ENCODE data around the gene FBXL19. TPM values are rescaled to one million over a fixed set of nuclear protein-coding genes. Genes with fewer than 3 reads are reported as not detected.
A peak's percentile ranks its signal among the peaks of the same experiment; 100 is the strongest.

FBXL19 gene
- total and polyA plus RNA-seq, 2 of the 13 experiments (the other 11 are each of a cell fraction or from before 2014, with no cell fraction given): 6.0 to 13.7 TPM

GRCh38 chr16:30874821-30875717, 48.3 kb upstream of the FBXL19 start (continued):
- TF ChIP-seq, protein P1, sequence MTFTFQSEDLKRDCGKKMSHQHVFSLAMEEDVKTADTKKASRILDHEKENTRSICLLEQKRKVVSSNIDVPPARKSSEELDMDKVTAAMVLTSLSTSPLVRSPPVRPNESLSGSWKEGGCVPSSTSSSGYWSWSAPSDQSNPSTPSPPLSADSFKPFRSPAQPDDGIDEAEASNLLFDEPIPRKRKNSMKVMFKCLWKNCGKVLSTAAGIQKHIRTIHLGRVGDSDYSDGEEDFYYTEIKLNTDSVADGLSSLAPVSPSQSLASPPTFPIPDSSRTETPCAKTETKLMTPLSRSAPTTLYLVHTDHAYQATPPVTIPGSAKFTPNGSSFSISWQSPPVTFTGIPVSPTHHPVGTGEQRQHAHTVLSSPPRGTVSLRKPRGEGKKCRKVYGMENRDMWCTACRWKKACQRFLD (CRISPR knock-in tag; IDR thresholded peaks at IDR 0.05; ENCODE audit: borderline replicate concordance): peak; percentile 89
- TF ChIP-seq THAP11 (CRISPR knock-in tag; IDR thresholded peaks at IDR 0.05) (peak; percentile 97), ELF4 (CRISPR knock-in tag; IDR thresholded peaks at IDR 0.05; ENCODE audit: borderline replicate concordance) (peak; percentile 94), ZNF557 (CRISPR knock-in tag; IDR thresholded peaks at IDR 0.05) (peak; percentile 95), ZNF629 (CRISPR knock-in tag; conservative IDR thresholded peaks at IDR 0.05) (peak; percentile 99), ONECUT2 (CRISPR knock-in tag; IDR thresholded peaks at IDR 0.05) (peak; percentile 67), ZFP90 (CRISPR knock-in tag; IDR thresholded peaks at IDR 0.05; ENCODE audit: borderline replicate concordance) (peak; percentile 99), ZNF530 (CRISPR knock-in tag; IDR thresholded peaks at IDR 0.05; ENCODE audit: low read depth) (peak; percentile 62; the same call in 1 of the 2 replicates), ZNF678 (CRISPR knock-in tag; IDR thresholded peaks at IDR 0.05) (peak; percentile 98), ZSCAN20 (CRISPR knock-in tag; IDR thresholded peaks at IDR 0.05; ENCODE audit: borderline replicate concordance) (peak; percentile 59), KLF6 (CRISPR knock-in tag; IDR thresholded peaks at IDR 0.05) (peak; percentile 98), MIER3 (CRISPR knock-in tag; IDR thresholded peaks at IDR 0.05; ENCODE audit: borderline replicate concordance) (peak; percentile 87), HMG20B (CRISPR knock-in tag; conservative IDR thresholded peaks at IDR 0.05) (peak; percentile 19; the same call in 1 of the 2 replicates), HNF4G (IDR thresholded peaks at IDR 0.05; ENCODE audit: borderline replicate concordance, low read depth, low read length) (peak; percentile 72; the same call in 1 of the 2 replicates), HNF4G (CRISPR knock-in tag; IDR thresholded peaks at IDR 0.05; ENCODE audit: borderline replicate concordance, low read depth) (peak; percentile 91), RFX5 (IDR thresholded peaks at IDR 0.05; ENCODE audit: low read depth, low read length) (peak; percentile 29; the same call in 1 of the 2 replicates), ZNF121 (CRISPR knock-in tag; IDR thresholded peaks at IDR 0.05) (peak; percentile 85), MZF1 (CRISPR knock-in tag; IDR thresholded peaks at IDR 0.05; ENCODE audit: borderline replicate concordance) (peak; percentile 85), ATF7-NPFF (CRISPR knock-in tag; IDR thresholded peaks at IDR 0.05; ENCODE audit: low read depth) (peak; percentile 98), ZNF337 (CRISPR knock-in tag; IDR thresholded peaks at IDR 0.05; ENCODE audit: borderline replicate concordance, low read depth) (peak; percentile 90; the same call in 1 of the 2 replicates), KLF13 (CRISPR knock-in tag; IDR thresholded peaks at IDR 0.05) (peak; percentile 89; the same call in 1 of the 2 replicates), RNF219 (CRISPR knock-in tag; IDR thresholded peaks at IDR 0.05) (peak; percentile 96; the same call in 1 of the 2 replicates), HCFC1 (IDR thresholded peaks at IDR 0.05; ENCODE audit: low read depth, low read length) (peak; percentile 80), SNAPC2 (CRISPR knock-in tag; IDR thresholded peaks at IDR 0.05) (peak; percentile 90), ZSCAN31 (CRISPR knock-in tag; IDR thresholded peaks at IDR 0.05; ENCODE audit: low read depth) (peak; percentile 99), MAX (IDR thresholded peaks at IDR 0.05) (peak; percentile 98)
- TF ChIP-seq, protein P2, sequence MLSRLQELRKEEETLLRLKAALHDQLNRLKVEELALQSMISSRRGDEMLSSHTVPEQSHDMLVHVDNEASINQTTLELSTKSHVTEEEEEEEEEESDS (CRISPR knock-in tag; IDR thresholded peaks at IDR 0.05; ENCODE audit: borderline replicate concordance): peak; percentile 69; the same call in 1 of the 2 replicates

Data from HepG2 (cell line).